Large intestine (tissue), 3 donors: ENCODE data around the gene B4GALT1. TPM values are rescaled to one million over a fixed set of nuclear protein-coding genes. Genes with fewer than 3 reads are reported as not detected.
A peak's percentile ranks its signal among the peaks of the same experiment; 100 is the strongest.

Experiments used
- DNase-seq, 2 donors: peaks; one replicate each; pipeline versions ENCODE4 v3.0.0 to v3.0.0-alpha.2; 2013
- H3K27ac ChIP-seq: one replicate; pipeline ENCODE4 v1.5.1; 2013; ENCODE audit warnings: low read length
- H3K27me3 ChIP-seq: 2 replicates; pipeline ENCODE4 v1.6.1; 2013; ENCODE audit warnings: low read length; ENCODE audit not compliant: control insufficient read depth, insufficient read depth
- H3K36me3 ChIP-seq: 2 replicates; pipeline ENCODE4 v1.6.1; 2013; ENCODE audit warnings: low read length; ENCODE audit not compliant: control insufficient read depth, insufficient read depth
- H3K4me1 ChIP-seq: one replicate; pipeline ENCODE4 v1.6.1; 2013; ENCODE audit warnings: low read length; ENCODE audit not compliant: control insufficient read depth, insufficient read depth
- H3K4me3 ChIP-seq: one replicate; pipeline ENCODE4 v1.5.1; 2013; ENCODE audit warnings: low read length
- H3K9me3 ChIP-seq: one replicate; pipeline ENCODE4 v1.6.1; 2013; ENCODE audit warnings: mild to moderate bottlenecking, low read depth, low read length, moderate library complexity; ENCODE audit not compliant: control insufficient read depth
- WGBS: methylation state at CpG from one replicate; pipeline ENCODE4 v1.1.5; 2013; ENCODE audit warnings: low lambda C conversion rate; ENCODE audit not compliant: insufficient coverage; 5-methylcytosine and 5-hydroxymethylcytosine counted together
- polyA plus RNA-seq: library from polyadenylated mRNA; unstranded; fragments of 120-200 nt; gene quantifications from one replicate; pipeline ENCODE4 v1.2.1, GENCODE V29; 2013

The B4GALT1 gene
- polyA plus RNA-seq, 1 donor, result 120 TPM

- WGBS, result no CpG with 5 or more reads among the region's 7 CpGs
- peaks cover 9% of the 10 kb centered on the region for H3K36me3 ChIP-seq
- no peaks in the 10 kb centered on the region for H3K9me3 ChIP-seq
- H3K4me3 ChIP-seq, result no peak overlapping the region
- H3K27me3 ChIP-seq, result no peaks in the 10 kb centered on the region
- H3K27ac ChIP-seq, result no peak overlapping the region
- H3K4me1 ChIP-seq, result peaks cover 67% of the 10 kb centered on the region
- DNase-seq, result no peak
Measured at GRCh38 chr9:33138768-33139167, 28.4 kb downstream of the B4GALT1 start.

GRCh38 chr9:33137781-33138264, 29.3 kb downstream of the B4GALT1 start:
- H3K4me1 ChIP-seq, result peaks cover 61% of the 10 kb centered on the region

DNA sequence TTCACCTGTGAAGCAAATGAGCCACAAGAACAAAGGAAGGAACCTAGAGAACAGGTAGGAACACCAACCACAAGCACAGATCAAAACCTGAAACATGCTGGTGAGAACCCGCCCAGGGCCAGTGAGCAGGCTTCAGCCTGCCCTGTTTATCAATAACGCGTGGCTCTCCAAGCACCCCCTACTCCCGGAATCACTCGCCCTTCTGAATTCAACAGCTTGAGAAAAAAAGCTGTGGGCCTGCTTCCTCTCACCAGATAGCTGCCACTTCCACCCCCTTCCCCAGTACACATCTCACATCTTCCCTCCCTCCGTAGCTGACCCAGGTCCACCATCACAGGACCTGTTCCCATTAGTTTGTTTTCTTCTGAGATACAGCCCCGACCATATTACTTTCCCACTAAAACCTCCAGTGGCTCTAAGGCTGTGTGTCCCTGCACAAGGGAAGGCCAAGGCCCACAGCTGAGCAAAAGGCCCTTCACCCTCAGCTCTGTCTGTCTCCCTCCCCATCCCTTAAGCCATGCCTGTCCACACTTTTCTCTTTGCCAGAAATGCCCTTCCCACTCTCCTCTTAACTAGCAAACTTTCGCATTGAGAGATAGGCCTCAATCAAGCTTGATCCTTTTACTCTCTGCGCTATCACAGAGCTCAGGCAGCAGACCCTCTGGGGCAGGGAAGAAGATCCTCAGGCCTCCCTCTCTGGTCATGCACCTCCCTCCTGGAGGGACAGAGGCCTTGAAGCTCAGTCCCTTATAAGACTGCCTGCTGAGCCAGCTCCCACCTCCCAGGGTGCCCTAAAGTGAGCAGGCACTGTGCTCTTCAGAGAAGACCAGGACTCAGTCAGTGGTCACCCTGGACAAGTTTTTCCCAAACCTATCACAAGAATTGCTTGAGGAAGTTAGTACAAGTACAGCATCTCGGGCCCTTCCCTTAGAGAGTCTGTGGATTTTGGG, 30.1 kb downstream of the B4GALT1 start:
- Histone ChIP-seq H3K27me3 (no peaks in the 10 kb centered on the region), H3K27ac (no peak overlapping the region), H3K9me3 (no peaks in the 10 kb centered on the region), H3K4me3 (no peak overlapping the region), H3K36me3 (peaks cover 23% of the 10 kb centered on the region), H3K4me1 (peaks cover 62% of the 10 kb centered on the region)
- no peak for DNase-seq
- no CpG with 5 or more reads among the region's 10 CpGs for WGBS

More at GRCh38 chr9:33137781-33138264, 29.3 kb downstream of the B4GALT1 start:
- peaks cover 18% of the 10 kb centered on the region for H3K36me3 ChIP-seq
- H3K27ac ChIP-seq, result no peak overlapping the region
- no peak overlapping the region for H3K4me3 ChIP-seq
- DNase-seq, result no peak
- no CpG with 5 or more reads among the region's 11 CpGs for WGBS
- no peaks in the 10 kb centered on the region for H3K27me3 ChIP-seq
- H3K9me3 ChIP-seq, result no peaks in the 10 kb centered on the region

DNA sequence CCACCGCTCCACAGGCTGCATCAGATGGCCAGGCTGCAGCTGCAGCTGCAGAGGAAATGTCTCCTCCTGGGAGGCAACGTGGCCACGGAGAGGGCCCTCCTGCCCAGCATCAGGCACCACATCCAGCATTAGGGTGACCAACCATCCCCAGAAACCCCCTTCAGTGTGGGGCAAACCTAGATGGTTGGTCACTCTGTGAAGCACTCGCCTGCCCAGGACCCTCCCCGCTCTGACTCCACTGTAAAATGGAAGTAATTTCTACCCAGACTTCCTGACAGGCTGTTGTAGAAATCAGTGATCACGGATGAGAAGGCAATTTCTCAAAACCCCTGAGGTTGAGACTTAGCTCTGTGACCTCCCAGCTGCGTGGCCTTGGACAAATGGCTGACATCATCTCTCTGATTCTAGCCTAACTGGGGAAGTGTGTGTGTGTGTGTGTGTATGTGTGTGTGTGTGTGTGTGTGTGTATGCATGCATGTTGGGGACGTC, 31.6 kb downstream of the B4GALT1 start:
- DNase-seq, result no peak
- no peaks in the 10 kb centered on the region for H3K9me3 ChIP-seq
- H3K36me3 ChIP-seq, result peaks cover 32% of the 10 kb centered on the region
- no peaks in the 10 kb centered on the region for H3K27me3 ChIP-seq
- H3K27ac ChIP-seq, result peak overlapping the region; percentile 61
- no CpG with 5 or more reads among the region's 8 CpGs for WGBS
- no peak overlapping the region for H3K4me3 ChIP-seq
- H3K4me1 ChIP-seq, result peaks cover 74% of the 10 kb centered on the region

- Histone ChIP-seq H3K27me3 (no peaks in the 10 kb centered on the region), H3K27ac (peak overlapping the region; percentile 61), H3K36me3 (peaks cover 32% of the 10 kb centered on the region), H3K4me1 (peaks cover 75% of the 10 kb centered on the region), H3K4me3 (no peak overlapping the region), H3K9me3 (no peaks in the 10 kb centered on the region)
- WGBS, result no CpG with 5 or more reads among the region's 8 CpGs
- peak; percentile 77 to 78 for DNase-seq
Measured at GRCh38 chr9:33135031-33135461, 32.1 kb downstream of the B4GALT1 start.

DNA sequence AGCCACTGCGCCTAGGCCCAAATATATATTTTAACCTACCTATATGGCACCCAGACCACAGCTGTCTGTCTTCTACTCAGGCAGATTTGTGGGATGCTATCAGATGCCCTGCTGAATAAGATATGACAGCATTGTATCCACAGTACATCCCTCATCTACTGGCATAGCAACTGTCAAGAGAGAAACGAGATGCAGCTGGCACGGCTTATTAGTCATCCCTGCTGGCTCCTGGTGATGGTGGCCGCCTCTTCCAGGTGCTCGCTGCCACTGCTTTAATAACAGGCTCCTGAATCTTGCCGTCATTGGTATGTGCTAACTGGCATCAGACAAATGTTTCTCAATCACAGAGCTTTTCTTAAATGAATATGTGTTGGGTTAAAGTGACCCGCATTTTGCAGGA, 34.0 kb downstream of the B4GALT1 start:
- Histone ChIP-seq H3K27me3 (no peaks in the 10 kb centered on the region), H3K9me3 (no peaks in the 10 kb centered on the region), H3K4me3 (no peak overlapping the region), H3K36me3 (peaks cover 38% of the 10 kb centered on the region), H3K27ac (no peak overlapping the region), H3K4me1 (peaks cover 82% of the 10 kb centered on the region)
- no CpG with 5 or more reads among the region's 7 CpGs for WGBS
- DNase-seq, result no peak

GRCh38 chr9:33131790-33132772, 35.1 kb downstream of the B4GALT1 start:
- no peak for DNase-seq
- H3K27me3 ChIP-seq, result no peaks in the 10 kb centered on the region
- peaks cover 46% of the 10 kb centered on the region for H3K36me3 ChIP-seq
- peaks cover 77% of the 10 kb centered on the region for H3K4me1 ChIP-seq
- WGBS, result 50% methylated on average over 1 of the region's 10 CpGs
- peak overlapping the region; percentile 88 for H3K27ac ChIP-seq
- no peaks in the 10 kb centered on the region for H3K9me3 ChIP-seq
- H3K4me3 ChIP-seq, result no peak overlapping the region

DNA sequence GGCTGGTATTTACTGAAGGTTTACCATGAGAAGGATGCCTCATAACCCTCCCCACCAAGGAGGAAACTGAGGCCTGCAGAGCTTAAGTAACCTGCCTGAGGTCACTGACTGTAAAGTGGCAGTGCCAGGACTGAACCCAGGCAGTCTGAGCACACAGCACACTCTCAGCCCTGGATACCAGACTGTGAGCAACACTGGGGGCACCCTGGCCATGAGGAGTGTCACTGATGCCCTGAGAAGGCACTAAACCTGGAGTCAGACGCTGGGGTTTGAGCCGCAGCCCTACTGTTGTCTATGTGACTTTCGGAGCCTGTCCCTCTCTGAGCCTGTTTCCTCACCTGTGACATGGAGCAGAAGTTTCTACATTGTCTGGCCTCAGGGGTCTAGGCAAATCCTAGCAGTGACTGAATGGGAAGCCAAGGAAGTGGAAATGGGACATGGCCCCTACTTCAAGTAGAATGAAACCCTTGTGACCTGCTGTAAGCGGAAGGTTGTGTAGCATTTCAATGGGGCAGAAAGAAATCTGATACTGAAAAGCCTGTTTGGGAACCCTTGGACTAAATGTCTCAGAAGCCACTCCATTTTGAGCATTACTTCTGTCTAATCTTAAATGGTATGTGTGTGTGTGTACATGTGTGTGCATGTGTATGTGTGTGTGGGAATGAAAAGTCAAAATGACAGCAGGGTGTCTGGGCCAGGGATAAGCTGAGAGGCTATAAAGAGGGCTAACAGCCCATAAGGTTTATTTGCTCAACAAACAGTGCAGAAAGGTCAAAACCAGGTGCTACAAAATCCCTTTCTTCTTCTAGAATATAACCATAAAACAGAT, 36.0 kb downstream of the B4GALT1 start:
- H3K36me3 ChIP-seq, result peaks cover 49% of the 10 kb centered on the region
- H3K27ac ChIP-seq, result peak overlapping the region; percentile 88
- H3K9me3 ChIP-seq, result no peaks in the 10 kb centered on the region
- WGBS, result no CpG with 5 or more reads among the region's 4 CpGs
- H3K27me3 ChIP-seq, result no peaks in the 10 kb centered on the region
- DNase-seq, result peak in 1 of 2 donors; percentile 56
- peaks cover 76% of the 10 kb centered on the region for H3K4me1 ChIP-seq
- no peak overlapping the region for H3K4me3 ChIP-seq
